RPMI7951 (cell line): Measurements from ENCODE around the gene ZCCHC24. TPM values are rescaled to one million over a fixed set of nuclear protein-coding genes. Genes with fewer than 3 reads are reported as not detected.

Source experiments
- total RNA-seq: library from RNA; depleted of rRNA; stranded (reverse); fragments of >200 nt; shearing (Covaris generic); gene quantifications from 2 replicates; pipeline ENCODE4 v1.2.3, GENCODE V29; 2014; rRNA removed

Gene ZCCHC24
- total RNA-seq, 1 experiment from 2014 or later = 21.0 TPM

Other genes with a start within 250 kb of the ZCCHC24 start
- gene PPIF, start 98.2 kb downstream of the ZCCHC24 start, total RNA-seq = 19.1 and 23.0 TPM in 2 replicates
- 0.12 and 0.29 TPM in 2 replicates for gene EIF5AL1, start 66.9 kb upstream of the ZCCHC24 start, total RNA-seq
- not detected in 2 replicates for gene SFTPA2, start 114.8 kb upstream of the ZCCHC24 start, total RNA-seq
- gene SFTPA1, start 165.3 kb upstream of the ZCCHC24 start, total RNA-seq = not detected in 2 replicates